A549 treated with AZD9567 at 1 μM for 4 hours (cell line): ENCODE measurements around the gene CCM2. TPM values are rescaled to one million over a fixed set of nuclear protein-coding genes. Genes with fewer than 3 reads are reported as not detected.

Experiments
- total RNA-seq: library from RNA; stranded (reverse); fragments of 200-300 nt; extraction: Qiagen RNA extraction; gene quantifications from 5 replicates; pipeline ENCODE4 v1.2.3, GENCODE V29; 2022; ENCODE audit not compliant: insufficient read depth

CCM2 gene
- total RNA-seq, result 39.2 to 52.9 TPM (median 49.5 TPM) in 5 replicates

GRCh38 chr7:45000093-45001032, at the start of gene CCM2:
CCM2 (plus strand) TSS chr7:45000201; CDS start chr7:45000334, 133 bp downstream.

GRCh38 chr7:44978511-44979366, 21.3 kb upstream of the CCM2 start, which contains the start of gene MYO1G:
MYO1G (minus strand) TSS chr7:44979015; CDS start chr7:44978961, 54 bp downstream.

GRCh38 chr7:45088821-45089340, 88.9 kb downstream of the CCM2 start, which contains the start of gene NACAD:
NACAD (minus strand) TSS chr7:45088969; CDS start chr7:45088894, 75 bp downstream.

GRCh38 chr7:45111298-45112223, 111.6 kb downstream of the CCM2 start, which contains the start of gene TBRG4:
TBRG4 (minus strand) TSS chr7:45111697; CDS start chr7:45109237, 2,460 bp downstream.

Other genes starting within 250 kb of the CCM2 start
- gene PPIA, start 203.5 kb upstream of the CCM2 start, total RNA-seq, result 5,209 to 6,500 TPM (median 5,328 TPM) in 5 replicates
- 228 to 273 TPM (median 262 TPM) in 5 replicates for gene H2AZ2, start 152.1 kb upstream of the CCM2 start, total RNA-seq
- gene PURB, start 114.7 kb upstream of the CCM2 start, total RNA-seq, result 10.8 to 12.9 TPM (median 12.2 TPM) in 5 replicates
- gene MYO1G, start 21.2 kb upstream of the CCM2 start, total RNA-seq, result 0.15 to 0.21 TPM (median 0.19 TPM) in 4 of 5 replicates, not detected in the other
- gene NACAD, start 88.8 kb downstream of the CCM2 start, total RNA-seq, result 0.16 to 0.36 TPM (median 0.22 TPM) in 4 of 5 replicates, not detected in the other
- gene TBRG4, start 111.5 kb downstream of the CCM2 start, total RNA-seq, result 109 to 203 TPM (median 114 TPM) in 5 replicates
- gene RAMP3, start 157.6 kb downstream of the CCM2 start, total RNA-seq, result not detected in 5 replicates